Omental fat pad (tissue), 4 donors: Measurements from ENCODE around the gene VWF. TPM values are rescaled to one million over a fixed set of nuclear protein-coding genes. Genes with fewer than 3 reads are reported as not detected.

Source experiments
- ATAC-seq: fragments of 150-250 bp; one replicate; pipeline ENCODE4 v1.9.1; 2016; ENCODE audit warnings: mild to moderate bottlenecking, moderate library complexity; ENCODE audit not compliant: low FRiP score
- DNase-seq: peaks from one replicate; pipeline ENCODE4 v3.0.0-alpha.2; 2019; ENCODE audit warnings: low spot score
- CTCF ChIP-seq, 3 donors: fragments of 450-650 bp; IDR thresholded peaks; one replicate each; pipeline ENCODE4 v1.5.1; 2016 to 2017; ENCODE audit warnings: antibody characterized with exemption in 3 of 3, mild to moderate bottlenecking in 3 of 3, moderate library complexity in 2 of 3
- total RNA-seq, 4 donors: library from RNA; depleted of rRNA; stranded (reverse); fragments of >200 nt; gene quantifications; one replicate each; pipeline ENCODE4 v1.1.0, GENCODE V29; 2016

The VWF gene
- total RNA-seq, 4 donors from 2014 or later: 78.4 to 1,203 (median 422) TPM

DNA sequence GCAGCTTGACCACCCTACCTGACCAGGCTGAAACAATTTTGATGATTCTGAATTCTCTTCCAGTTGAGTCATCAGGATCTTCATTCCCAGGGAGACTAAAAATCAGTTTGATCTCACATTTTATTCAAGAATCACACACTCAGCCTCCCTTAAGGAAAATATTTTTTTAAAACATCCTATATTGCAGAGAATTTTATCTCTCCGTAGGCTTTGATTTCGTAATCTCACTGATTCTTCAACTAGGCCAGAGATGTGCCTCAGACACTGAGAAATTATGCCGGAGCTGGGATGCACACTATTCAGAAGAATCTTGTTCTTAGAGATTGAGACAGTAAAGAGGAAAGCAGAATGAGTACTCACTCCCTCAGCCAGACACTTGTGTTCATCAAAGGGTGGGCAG lies 172.4 kb downstream of the VWF start:
- ATAC-seq (no peak), DNase-seq (no peak)
- TF ChIP-seq CTCF (IDR thresholded peaks at IDR 0.05): no peak

GRCh38 chr12:5948696-5949095 lies 175.8 kb downstream of the VWF start:
- ATAC-seq (no peak), DNase-seq (no peak)
- no peak for TF ChIP-seq CTCF (IDR thresholded peaks at IDR 0.05)

- no peak for ATAC-seq
- no peak for DNase-seq
- no peak for TF ChIP-seq CTCF (IDR thresholded peaks at IDR 0.05)
Observed at GRCh38 chr12:5947006-5947405, 177.5 kb downstream of the VWF start.

DNA sequence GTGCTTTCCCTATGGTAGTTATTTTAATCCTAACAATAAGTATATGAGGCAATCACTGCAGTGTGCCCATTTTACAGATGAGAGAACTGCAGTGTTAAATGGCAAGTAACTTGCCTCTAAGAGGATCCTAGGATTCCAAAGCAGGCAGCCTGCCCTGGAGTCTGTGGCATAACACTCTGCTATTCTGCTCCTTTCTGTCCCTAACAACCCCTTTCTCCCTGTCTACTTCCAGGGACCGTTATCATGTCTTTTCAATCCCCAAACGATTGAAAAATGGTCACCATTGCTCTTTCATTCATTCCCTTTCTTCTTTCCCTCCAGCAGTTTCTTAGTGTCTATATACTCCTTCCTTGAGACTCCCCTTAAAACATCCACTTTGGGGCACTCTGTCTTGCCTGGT lies 178.1 kb downstream of the VWF start:
- no peak for DNase-seq
- ATAC-seq: no peak
- TF ChIP-seq CTCF (IDR thresholded peaks at IDR 0.05): no peak

- DNase-seq: no peak
- peak; percentile 61 for ATAC-seq
- no peak for TF ChIP-seq CTCF (IDR thresholded peaks at IDR 0.05)
Observed at GRCh38 chr12:5945071-5946008, 179.1 kb downstream of the VWF start, which contains the start of gene ANO2. ANO2 (minus strand) TSS chr12:5945259; CDS start chr12:5945217, 42 bp downstream.

GRCh38 chr12:5944688-5945070 lies 179.8 kb downstream of the VWF start:
- no peak for TF ChIP-seq CTCF (IDR thresholded peaks at IDR 0.05)
- no peak for ATAC-seq
- no peak for DNase-seq

GRCh38 chr12:5944053-5944452 lies 180.4 kb downstream of the VWF start:
- TF ChIP-seq CTCF (IDR thresholded peaks at IDR 0.05): no peak
- ATAC-seq: no peak
- no peak for DNase-seq
